Fibroblast of peridontal ligament (primary cell): ENCODE measurements around the gene PEMT.
A peak's percentile ranks its signal among the peaks of the same experiment; 100 is the strongest.

Experiments used
- DNase-seq: peaks from one replicate; pipeline ENCODE4 v3.0.0-alpha.2; 2010; ENCODE audit errors: extremely low read depth

The PEMT gene

DNA sequence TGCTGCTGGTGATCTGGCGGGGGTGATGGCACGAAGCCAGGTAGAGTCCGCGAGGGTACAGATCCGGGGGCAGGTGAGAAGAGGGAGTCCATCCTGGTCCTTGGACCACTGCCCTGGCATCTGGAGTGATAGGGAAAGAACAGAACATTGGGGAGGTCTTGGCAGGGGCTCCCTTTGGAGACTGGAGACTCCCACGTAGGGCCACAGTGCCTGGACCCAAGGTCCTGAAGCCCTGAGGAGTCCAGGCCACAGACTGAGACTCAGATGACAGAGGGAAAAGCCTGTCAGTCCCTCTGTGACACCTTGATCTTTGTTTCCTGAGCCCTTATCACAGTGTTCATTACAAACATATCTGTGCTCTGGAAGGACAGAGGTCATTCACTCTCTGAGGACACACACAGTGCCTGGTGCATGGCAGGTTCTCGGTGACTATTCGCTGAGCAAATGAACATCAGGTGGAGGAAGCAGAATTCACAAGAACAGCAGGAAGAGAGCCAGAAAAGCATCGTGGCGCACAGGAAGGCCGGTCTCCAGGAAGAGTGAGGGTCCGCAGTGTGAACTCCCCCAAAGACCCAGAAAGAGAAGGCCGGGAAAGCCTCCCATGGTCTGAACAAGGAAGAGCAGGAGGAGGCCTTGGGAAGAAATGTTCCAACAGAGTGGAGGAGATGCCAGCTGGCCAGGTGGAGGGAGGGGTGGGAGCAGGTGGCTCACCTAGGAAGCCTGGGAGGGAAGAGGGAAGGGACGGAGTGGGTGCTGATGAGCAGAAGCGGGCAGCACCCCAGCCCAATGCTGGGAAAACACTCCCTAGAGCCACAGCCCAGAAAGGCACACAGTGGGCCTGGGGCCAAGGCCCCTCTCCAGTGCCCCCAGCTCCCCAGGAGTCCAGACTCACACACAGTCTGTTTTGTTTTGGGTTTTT lies 20.5 kb downstream of the PEMT start:
- no peak for DNase-seq

DNA sequence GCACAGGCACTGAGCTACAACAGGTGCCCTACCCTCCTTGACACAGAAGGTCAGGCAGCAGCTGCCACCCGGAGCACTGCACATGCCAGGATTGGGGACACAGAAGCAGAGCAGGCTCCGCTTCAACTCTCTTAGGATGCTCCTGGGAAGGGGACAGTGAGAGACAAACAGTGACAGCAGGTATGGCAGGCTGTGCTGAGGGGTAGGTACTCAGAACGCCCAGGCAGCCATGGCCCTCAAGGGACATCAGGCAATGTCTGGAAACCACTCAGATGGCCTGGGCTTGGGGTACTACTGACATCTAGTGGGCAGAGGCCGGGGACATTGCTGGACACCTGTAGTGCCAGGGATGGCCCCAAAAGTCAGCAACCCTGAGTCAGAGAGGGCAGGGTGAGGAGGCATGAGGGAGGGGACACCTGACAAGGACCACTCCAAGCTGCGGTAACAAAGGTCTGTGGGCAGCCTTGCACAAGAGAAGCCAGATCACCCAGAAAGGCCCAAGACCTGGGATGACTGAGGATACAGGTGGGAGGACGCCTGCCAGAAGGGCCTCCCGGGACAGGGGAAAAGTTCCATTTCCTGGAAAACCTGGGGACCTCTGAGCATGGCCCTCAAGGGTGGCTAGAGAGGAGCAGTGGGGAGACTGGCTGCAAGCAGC lies 21.2 kb downstream of the PEMT start:
- no peak for DNase-seq

DNA sequence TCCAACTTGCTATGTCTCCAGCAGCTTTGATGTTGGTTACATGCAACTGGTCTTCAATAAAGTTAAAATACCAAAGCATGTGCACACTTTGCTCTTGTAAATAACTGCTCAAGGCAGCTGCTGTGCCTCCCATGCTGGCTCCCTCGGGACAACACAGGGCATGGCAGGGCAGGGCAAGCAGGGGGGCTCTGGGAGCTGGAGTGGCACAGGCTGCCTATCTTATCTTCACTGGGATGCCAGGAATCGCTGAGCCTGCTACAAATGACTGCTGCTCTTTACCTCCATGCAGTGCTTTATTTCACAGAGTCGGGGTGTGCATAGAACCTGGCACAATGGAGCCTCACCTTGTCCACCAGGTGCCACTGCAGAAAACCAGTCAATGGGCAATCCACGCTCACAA lies 21.8 kb downstream of the PEMT start:
- DNase-seq, result no peak

DNA sequence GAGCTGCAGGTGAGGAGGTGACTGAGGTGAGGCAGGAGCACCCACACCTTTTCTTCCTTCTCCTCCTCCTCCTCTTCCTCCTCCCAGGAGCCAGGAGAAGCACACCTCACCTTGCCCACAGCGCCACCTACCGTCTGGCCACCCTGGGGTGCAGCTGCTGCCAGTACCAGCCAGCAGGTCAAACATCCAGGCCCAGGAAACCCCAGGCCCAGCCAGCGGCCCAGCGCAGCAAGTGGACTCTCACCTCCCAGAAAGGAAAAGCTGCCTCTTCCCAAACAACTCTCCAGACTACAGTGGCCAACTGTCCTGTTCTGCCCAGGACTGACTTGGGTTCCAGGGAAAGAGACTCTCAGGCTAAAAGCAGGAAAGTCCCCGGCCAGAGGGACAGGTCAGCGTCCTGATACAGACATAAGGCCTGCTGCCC lies 22.7 kb downstream of the PEMT start:
- DNase-seq, result no peak

DNA sequence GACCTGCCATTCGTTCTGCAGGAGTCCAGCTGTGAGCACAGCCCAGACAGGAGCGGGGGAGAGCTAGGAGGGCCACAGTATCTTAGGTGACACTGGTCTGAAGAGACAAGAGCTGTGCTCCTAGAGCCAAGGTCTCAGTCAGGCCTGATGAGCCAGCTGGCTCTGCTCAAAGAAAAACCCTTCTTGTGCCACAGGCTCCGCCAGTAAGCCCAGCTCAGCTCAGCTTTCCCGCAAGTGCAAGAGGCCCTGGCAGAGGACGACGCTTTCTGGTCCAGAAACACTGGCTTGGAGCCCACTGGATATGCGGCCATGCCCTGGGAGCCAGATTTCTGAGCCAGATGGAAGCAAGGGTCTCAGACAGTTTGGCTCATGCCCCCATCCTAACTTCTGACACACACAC lies 23.9 kb downstream of the PEMT start:
- DNase-seq, result peak; percentile 63

DNA sequence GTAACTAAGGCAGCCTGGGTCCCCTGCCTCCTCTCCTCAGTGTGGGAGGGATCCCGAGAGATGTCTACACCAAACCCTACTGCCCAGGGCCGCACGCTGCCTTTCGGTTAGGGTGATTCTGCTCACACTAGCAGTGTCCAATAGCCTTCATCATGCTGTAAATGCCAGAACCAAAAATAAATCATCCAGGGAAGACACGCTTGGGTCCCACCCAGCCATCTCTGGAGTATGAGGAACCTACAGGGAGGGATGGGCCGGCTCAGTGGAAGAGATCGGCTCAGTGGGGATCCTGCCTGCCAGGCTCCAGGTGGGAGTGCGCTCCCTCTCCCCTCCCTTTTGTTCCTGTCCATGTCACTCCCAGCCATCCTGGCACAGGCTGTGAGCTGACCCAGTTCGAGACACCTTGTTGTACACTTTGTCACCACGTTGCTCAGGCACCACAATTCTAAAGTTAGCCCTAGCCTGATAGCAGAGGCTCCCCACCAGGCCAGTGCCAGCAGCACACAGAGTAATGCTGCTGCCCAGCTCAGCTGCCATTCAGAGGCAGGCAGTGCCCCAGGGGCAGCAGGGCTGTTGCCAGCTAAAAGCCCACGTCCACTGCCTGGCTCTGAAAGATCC lies 24.5 kb downstream of the PEMT start:
- DNase-seq, result no peak

DNA sequence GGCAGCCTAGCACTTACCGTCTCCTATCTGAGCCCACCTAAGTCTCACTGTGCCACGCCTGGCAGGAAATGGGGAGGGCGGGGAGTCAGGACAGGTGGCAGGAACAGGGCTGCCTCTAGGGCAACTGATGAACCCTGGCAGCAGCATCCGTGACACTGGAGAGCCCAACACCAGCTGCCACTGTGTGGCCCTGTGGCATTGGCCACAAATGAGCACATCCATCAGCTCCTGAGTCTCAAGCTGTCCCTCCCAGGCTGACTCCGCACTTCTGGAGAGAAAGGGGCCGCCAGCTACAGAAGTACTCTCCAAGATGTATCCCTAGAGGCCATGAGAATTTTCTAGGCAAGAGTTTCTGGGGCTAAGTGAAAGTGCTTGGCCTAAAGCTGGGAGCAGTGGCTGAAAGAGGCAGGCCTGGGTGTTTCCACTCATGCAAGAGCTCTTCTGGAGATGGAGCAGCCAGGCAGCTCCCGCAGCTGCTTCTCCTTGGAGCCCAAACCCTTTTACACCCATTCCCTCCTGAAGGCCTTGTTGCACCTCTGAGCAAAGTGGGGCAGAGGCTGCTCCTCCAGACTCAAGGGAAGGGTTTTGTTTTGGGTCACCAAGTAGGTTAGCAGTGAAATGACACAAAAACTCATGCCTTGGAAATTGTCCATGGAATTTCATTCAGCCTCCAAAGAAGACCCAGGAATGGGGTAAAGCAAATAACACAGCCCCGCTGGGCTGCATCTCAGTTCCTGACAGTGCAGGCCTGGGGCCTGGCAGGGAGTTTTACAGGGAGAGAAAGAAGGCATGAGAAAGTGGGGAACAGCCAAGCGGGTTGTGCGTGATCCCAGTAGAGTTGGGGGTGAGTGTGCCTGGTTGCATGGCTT lies 25.8 kb downstream of the PEMT start:
- DNase-seq, result peak; percentile 80

DNA sequence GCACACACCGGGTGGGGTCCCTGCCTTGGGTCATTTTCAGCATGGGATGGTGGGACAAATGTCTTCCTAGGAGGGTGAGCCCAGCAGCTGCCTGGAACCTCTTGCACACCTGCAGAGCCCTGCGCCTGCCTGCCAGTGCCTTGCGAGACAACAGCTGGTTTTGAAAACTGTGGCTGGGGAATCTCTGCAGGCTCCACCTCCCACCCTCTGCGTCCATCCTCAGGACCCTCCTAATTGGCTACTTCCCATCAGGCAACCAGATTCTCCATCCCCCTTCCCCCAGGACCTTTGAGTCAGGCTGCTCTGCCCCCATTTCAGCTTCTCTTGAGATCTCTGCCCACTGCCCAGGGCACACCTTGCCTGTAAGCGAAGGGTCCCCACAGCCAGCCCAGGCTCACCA lies 26.6 kb downstream of the PEMT start:
- no peak for DNase-seq

DNA sequence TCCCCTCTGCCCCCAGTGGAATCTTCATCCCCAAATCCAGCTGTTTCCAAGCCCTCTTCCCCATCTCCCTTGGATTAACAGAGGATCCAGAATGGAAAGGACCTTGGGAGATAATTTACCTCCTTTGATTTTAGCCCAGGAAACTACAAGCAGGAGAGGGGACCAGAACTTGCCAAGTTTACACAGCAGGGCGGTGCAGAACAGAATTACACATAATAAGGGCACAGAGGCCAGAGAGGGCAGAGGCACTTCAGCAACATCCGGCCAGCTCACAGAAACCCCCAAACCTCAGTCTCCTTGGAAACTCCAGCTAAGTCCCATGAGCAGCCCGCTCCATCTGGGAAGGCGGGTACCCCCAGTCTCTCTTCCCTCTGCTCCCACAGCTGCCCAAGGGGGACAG lies 27.2 kb downstream of the PEMT start:
- no peak for DNase-seq

DNA sequence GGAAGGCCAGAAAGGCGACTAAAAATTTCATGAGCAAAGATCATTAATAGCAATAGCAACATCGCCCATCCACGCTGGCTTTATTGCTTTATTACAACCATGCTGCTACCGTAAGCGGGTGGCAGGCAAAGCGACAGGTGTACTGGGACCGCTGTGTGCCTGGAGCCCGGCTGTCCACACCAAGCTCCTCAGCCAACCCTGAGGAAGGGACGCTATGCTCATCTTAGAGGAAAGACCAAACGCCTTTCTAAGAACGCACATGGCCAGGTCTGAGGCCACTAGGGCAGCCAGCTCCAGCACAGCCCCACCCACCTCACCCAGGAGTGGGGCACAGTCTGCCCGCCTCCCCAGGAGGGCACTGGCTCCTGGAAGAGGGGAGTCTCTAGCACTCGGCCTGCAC lies 28.0 kb downstream of the PEMT start:
- DNase-seq, result no peak

DNA sequence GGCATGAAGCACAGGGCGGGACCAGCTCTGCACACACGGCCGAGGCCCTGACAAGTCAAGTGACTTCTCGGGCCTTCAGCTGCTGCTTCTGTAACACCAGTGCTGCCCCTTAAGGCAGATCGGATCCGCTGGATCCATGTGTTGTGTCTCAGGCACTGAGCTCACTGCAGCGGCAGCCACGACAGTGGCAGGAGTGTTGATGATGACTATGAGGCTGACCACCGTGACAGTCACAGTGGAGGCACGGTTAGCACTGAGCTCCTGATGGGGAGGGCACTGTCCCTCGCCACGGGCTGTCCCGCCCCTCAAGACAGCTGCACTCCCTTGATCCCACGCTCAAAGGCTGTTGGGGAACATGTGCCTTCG lies 29.4 kb downstream of the PEMT start:
- no peak for DNase-seq

DNA sequence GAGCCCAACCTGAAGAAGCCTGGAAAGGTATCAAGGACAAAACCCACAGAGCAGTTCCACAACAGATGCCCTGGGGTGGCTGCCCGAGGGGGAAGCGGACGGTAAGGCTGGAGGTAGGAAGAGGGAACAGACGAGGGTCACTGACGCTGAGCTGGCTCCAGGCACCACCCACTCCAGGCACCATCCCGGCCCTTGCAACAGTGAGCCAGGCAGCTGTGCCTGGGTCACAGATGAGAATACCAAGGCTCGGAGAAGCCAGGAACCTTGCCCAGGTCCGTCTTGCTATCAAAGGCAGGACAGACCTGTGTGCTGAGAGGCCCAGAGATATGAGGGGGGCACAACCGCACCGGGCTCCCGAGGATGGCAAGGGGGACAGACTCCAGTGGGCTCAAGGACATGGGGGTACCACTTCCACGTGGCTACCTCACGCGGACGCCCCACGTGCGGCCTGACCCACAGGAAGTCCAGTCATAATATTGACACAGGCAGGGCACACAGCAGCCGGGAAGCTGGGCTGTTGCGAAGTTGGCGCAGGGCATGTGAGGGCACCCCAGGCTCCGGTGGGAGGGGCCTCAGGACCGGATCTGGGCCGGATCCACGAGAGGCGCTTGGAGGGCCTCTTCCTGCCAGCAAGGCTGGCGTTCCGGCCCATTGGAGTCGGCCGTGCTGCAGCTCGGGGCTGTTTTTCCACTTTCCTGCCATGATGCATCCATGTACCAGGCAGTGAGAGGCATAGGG lies 29.9 kb downstream of the PEMT start:
- DNase-seq, result no peak

DNA sequence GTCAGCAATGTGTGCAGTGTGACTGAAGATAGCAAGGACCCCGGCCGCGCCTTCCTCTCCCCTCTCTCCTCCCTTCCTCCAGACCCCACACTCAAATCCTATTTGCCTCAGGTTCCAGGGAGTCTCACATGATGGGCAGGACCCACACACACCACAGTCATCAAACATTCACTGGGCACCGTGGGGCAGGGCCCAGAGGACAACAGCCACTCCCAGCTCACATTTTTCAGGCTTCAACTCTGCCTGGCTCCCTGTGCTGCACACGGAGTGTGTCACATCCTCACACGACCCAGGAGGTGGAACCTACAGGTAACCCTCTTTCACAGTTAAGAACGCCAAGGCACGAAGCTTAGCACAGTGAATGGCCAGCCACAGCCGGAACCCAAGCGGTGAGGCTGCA lies 30.5 kb downstream of the PEMT start:
- DNase-seq, result no peak

DNA sequence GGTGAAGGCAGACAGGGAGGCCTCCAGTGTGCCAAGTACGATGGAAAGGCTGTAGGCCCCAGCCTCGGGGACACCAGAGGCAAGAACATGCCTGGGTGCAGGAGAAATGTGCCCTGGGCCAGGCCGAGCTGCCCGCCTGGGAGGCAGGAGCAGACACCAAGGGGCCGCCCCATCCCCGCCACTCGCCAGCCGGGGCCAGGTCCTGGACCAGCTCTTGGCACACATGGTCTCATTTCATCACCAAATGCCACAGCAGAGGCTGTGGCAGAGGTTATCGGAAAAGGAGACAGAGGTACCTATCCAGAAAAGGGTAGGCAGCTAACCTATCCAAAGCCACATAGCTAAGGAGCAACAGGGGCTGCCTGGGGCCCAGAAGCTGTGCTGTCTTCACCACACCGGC lies 31.3 kb downstream of the PEMT start:
- no peak for DNase-seq

DNA sequence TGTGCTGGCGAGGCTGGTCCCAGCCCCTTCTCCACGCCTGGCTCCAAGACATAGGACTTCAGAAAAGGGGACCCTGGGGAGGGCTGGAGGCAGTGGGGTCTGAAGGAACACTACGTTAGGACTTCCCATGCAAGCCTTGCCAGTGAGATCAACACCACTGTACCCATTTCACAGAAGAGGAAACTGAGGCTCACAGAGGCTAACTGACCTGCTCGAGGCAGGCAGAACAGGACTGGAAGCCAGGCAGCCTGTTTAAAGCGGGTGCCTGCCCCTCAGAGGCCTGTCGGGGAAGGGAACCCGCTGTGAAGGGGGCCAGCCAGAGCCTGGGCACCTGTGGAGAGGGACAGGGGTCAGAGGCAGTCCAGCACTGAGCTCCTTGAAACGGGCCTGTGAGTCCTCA lies 32.3 kb downstream of the PEMT start:
- no peak for DNase-seq

DNA sequence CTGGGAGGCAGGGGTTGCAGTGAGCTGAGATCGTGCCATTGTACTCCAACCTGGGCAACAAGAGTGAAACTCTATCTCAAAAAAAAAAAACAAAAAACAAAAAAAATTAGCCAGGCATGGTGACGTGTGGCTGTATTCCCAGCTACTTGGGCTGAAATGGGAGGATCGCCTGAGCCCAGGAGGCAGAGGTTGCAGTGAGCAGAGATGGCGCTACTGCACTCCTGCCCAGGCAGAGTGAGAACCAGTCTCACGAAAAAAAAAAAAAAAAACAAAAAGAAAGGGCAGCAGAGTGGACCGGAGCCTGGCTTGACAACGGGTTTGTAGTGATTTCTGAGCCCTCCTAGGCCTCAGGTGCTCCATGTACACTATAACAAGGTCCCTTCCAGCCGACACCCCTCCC lies 33.1 kb downstream of the PEMT start:
- DNase-seq, result no peak

DNA sequence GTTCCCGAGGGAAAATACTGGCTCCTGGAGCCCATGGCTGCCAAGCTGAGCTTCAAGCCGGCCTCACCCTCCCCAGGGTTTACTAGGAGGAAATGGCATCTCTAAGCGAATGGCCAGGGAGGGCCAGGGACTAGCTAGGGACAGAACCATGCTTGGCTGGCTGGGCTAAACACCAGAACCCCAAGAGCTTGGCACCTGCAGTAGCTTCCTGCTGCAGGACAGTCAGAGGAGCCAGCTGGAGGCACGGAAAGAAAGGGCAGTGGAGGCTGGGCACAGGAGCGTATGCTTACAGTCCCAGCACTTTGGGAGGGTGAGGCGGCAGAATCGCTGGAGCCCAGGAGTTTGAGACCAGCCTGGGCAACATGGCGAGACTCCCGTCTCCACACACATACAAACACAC lies 33.7 kb downstream of the PEMT start:
- DNase-seq, result no peak

DNA sequence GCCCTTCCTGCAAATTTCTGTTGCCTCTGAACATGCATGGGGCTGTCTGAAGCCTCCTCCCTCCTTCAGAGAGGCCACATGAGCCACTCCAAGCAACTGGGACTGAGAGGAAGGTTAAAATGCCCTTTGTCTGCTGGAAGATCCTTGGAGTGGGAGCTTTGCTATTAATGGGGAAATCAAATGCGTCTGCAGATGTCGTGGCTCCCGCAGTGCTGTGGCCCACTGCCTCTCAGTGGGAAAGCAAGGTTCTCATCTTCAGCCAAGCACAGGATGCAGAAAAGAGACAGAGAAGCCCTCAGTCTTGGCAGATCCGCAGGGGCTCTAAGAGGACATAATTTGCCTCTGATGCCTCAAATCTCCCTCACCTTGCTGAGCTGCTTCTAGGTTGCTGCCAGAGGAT lies 34.8 kb downstream of the PEMT start:
- DNase-seq, result no peak

DNA sequence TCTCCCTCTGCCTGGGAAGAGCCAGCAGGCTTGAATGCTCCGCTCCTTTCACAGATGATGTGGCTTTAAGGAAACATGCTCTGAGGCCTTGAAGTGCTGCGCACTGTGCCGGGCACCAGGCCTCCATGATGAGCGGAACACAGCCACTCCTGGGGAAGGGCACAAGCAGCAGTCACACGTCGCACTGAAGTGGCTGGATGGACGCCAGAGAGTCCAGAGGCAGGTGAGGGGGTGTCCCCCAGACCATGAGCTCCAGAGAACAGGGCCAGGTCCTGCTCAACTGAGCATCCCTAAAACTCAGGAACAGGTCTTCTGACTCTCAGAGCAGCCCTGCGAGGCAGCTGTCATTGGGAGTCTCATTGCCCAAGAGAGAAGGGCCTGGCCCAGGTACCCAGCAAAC lies 35.6 kb downstream of the PEMT start:
- no peak for DNase-seq

DNA sequence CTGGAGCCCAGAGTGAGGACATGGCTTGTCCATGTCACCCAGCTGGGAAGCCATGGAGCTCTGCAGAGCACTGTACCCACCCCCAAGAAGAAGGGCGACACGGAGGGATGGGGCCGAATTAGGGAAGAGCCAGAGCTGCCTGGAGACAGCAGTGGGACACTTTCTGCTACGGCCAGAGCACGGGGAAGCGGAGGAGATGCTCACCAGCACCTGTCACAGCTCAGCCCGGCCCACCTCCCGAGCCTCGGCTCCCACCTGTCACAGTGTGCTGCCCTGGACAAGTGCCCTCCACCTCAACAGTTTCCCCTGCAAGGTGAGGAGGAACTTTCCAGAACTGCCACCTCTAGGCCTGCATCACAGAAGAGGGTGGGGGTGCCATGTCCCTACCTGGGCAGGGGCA lies 36.4 kb downstream of the PEMT start:
- no peak for DNase-seq

DNA sequence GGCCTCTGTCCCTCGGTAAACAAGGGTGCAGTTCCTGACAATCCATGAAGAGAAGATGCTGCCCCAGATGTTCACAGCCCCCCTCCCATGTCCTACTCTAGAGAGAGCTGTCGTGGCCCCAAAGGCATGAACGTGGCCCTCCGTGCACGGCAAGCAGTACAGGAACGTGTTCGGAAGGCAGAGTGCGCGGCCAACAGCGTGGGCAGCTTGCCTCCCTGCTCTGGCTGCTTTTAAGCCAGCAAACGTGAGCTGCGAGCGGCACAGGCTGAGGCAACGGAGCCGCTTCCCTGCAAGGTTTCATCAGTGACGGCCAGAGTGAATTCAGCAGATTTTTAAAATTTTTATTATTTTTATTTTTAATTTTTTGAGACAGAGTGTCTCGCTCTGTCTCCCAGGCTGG lies 37.2 kb downstream of the PEMT start:
- DNase-seq, result no peak
